ENCODE data around the gene MCC.

MCC gene

DNA sequence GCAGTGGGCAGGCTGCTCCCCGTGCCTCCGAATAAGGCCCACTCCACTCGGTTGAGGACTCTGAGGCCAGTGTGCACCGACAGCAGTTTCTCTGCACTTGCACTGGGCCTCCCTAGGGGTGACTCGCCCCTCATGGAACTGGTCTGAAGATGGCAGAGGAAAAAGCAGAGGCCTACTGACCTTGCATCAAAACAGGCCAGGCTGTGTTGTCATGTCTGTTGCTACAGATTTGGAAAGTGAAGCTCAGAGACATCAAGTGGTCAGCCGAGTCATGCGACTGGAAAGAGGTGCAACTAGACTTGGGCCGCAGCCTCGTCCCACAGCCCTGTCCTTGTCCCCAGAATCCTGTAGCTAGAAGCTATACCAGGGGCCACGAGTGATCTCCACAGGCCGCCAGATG lies 433.4 kb downstream of the MCC start:
- Histone ChIP-seq H3K9me3 (ENCODE audit: control insufficient read depth, low read length) (no peaks in the 10 kb centered on the region), H3K36me3 (ENCODE audit: control insufficient read depth, insufficient read depth, low read length) (no peaks in the 10 kb centered on the region), H3K27me3 (ENCODE audit: control insufficient read depth, insufficient read depth, low read length, poor library complexity, severe bottlenecking) (no peaks in the 10 kb centered on the region), H3K27ac (ENCODE audit: insufficient read depth, low read depth, low read length, poor library complexity, severe bottlenecking) (no peak overlapping the region), H3K4me1 (ENCODE audit: control insufficient read depth, insufficient read depth, low read length) (peaks cover 21% of the 10 kb centered on the region), H3K4me3 (ENCODE audit: insufficient read depth, low read depth, low read length) (no peak overlapping the region)
- 94 to 96% methylated on average over 11 of the region's 11 CpGs for WGBS, 2 experiments

DNA sequence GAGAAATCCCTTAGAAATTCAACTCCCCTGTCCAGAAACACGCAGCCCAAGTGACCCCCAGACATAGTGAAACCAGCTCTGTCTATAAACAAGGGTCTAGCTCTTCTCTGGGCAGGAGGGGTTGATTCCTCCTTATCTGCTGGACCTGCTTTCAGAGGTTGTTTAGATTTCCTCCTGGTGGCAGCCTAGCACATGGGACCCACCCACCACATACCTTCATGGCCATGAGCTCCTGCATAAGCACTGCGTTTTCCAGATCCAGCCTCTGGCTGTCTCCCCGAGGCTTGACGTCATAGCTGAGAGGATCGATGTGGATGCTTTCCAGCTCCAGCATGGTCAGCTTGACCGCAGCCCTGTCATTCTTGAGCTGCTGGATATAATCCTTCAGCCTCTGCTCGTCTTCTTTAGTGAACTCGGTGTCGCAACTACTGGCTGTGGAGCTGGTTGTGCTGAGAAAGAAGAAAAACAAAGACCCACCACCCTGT lies 434.7 kb downstream of the MCC start:
- H3K4me3 ChIP-seq (ENCODE audit: insufficient read depth, low read depth, low read length), result no peak overlapping the region
- H3K9me3 ChIP-seq (ENCODE audit: control insufficient read depth, low read length), result no peaks in the 10 kb centered on the region
- whole genome bisulfite sequencing, 2 experiments, result 93% methylated on average over 9 of the region's 9 CpGs
- no peaks in the 10 kb centered on the region for H3K27me3 ChIP-seq (ENCODE audit: control insufficient read depth, insufficient read depth, low read length, poor library complexity, severe bottlenecking)
- no peak overlapping the region for H3K27ac ChIP-seq (ENCODE audit: insufficient read depth, low read depth, low read length, poor library complexity, severe bottlenecking)
- peaks cover 8% of the 10 kb centered on the region for H3K4me1 ChIP-seq (ENCODE audit: control insufficient read depth, insufficient read depth, low read length)
- H3K36me3 ChIP-seq (ENCODE audit: control insufficient read depth, insufficient read depth, low read length), result no peaks in the 10 kb centered on the region

DNA sequence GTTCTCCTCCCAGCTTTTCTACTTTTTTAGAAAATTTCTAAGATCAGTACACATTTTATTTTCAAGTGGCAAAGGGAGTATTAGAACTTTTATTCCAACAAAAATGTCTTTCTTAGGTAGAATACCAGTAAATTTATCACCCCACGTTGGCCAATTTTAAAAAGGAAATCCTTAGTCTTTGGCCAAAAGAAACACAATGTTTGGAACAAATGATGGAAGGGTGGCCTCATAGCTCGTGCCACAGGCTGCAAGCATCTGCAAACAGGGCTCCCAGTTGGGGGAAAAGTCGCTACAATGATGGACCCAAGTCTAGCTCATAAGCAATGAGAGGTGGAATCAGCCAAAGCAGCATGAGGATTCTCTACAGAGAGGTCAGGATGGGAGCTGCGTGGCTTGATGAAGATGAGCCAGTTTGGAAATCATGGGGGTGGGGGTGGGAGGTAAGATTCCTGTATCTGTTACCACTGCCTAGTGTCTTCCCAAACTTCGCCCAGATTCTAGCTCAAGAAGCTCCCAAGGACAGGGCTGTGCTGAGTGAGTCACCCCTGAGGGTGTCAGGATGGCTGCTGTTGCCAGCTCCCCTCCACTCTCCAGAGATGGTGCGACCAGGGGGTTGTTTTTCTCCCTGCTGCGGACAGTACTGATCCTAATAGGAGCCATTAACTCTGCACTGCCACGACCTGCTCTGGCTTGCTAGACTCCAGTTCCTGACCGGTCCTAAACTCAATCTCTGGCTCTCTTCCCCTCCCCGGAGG lies 436.0 kb downstream of the MCC start:
- Histone ChIP-seq H3K27ac (ENCODE audit: insufficient read depth, low read depth, low read length, poor library complexity, severe bottlenecking) (no peak overlapping the region), H3K9me3 (ENCODE audit: control insufficient read depth, low read length) (no peaks in the 10 kb centered on the region), H3K36me3 (ENCODE audit: control insufficient read depth, insufficient read depth, low read length) (no peaks in the 10 kb centered on the region), H3K4me3 (ENCODE audit: insufficient read depth, low read depth, low read length) (no peak overlapping the region), H3K27me3 (ENCODE audit: control insufficient read depth, insufficient read depth, low read length, poor library complexity, severe bottlenecking) (no peaks in the 10 kb centered on the region), H3K4me1 (ENCODE audit: control insufficient read depth, insufficient read depth, low read length) (peaks cover 3% of the 10 kb centered on the region)
- 93 to 94% methylated on average over 10 of the region's 10 CpGs for WGBS, 2 experiments

DNA sequence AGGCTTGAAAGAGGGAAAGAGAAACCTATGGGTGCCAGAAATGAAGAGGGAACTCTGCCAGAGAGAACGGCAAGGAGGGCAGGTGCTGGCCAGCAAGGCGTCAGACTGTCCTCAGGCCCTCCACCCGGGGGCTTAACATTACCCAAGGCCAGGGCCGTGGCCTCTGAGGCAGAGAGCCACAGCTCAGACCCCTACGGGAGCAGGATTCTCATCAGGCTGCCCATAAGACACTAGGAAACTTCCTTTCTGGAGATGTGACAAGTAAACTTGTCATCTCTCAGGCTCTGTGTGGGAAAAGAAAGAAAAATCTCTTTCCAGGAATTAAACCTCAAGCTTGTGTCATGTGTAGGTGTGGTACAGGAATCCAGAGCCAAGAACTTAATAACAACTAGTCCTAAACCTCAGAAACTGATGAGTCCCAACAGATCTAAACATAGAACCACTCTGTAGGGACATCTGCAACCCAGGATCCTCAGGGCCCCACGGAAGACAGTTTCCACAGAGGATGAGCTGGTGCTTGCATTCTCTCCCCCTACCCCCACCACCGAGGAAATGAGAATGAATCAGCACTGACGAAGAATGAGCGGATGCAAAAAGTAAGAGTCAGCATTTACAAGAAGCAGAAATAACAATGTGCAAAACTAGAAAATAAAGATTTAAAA lies 437.4 kb downstream of the MCC start:
- H3K27ac ChIP-seq (ENCODE audit: insufficient read depth, low read depth, low read length, poor library complexity, severe bottlenecking), result no peak overlapping the region
- no peak overlapping the region for H3K4me3 ChIP-seq (ENCODE audit: insufficient read depth, low read depth, low read length)
- no peaks in the 10 kb centered on the region for H3K9me3 ChIP-seq (ENCODE audit: control insufficient read depth, low read length)
- 85% methylated on average over 9 of the region's 9 CpGs for WGBS, 2 experiments
- H3K27me3 ChIP-seq (ENCODE audit: control insufficient read depth, insufficient read depth, low read length, poor library complexity, severe bottlenecking), result no peaks in the 10 kb centered on the region
- H3K36me3 ChIP-seq (ENCODE audit: control insufficient read depth, insufficient read depth, low read length), result no peaks in the 10 kb centered on the region
- no peaks in the 10 kb centered on the region for H3K4me1 ChIP-seq (ENCODE audit: control insufficient read depth, insufficient read depth, low read length)

DNA sequence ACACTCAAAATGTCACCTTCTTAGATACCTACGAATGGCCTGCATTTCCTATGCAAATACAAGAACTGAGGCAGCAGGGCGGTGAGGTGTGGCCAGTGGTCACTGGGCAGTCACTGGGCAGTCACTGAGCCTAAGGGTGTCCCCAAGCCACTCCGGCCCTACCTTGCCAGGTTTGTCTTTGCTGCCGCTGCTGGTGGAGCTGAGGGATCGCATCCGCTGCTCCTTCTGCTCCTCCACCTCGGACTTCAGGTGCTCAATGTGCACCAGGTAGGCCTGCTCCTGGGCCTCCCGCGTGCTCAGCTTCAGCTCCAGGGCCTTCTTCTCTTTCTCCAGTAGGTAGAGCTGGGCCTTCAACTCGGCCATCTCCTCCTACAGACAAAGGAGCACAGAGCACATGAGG lies 439.3 kb downstream of the MCC start:
- Histone ChIP-seq H3K27ac (ENCODE audit: insufficient read depth, low read depth, low read length, poor library complexity, severe bottlenecking) (no peak overlapping the region), H3K4me1 (ENCODE audit: control insufficient read depth, insufficient read depth, low read length) (no peaks in the 10 kb centered on the region), H3K27me3 (ENCODE audit: control insufficient read depth, insufficient read depth, low read length, poor library complexity, severe bottlenecking) (no peaks in the 10 kb centered on the region), H3K4me3 (ENCODE audit: insufficient read depth, low read depth, low read length) (no peak overlapping the region), H3K36me3 (ENCODE audit: control insufficient read depth, insufficient read depth, low read length) (no peaks in the 10 kb centered on the region), H3K9me3 (ENCODE audit: control insufficient read depth, low read length) (no peaks in the 10 kb centered on the region)
- 93 to 95% methylated on average over 10 of the region's 10 CpGs for WGBS, 2 experiments

DNA sequence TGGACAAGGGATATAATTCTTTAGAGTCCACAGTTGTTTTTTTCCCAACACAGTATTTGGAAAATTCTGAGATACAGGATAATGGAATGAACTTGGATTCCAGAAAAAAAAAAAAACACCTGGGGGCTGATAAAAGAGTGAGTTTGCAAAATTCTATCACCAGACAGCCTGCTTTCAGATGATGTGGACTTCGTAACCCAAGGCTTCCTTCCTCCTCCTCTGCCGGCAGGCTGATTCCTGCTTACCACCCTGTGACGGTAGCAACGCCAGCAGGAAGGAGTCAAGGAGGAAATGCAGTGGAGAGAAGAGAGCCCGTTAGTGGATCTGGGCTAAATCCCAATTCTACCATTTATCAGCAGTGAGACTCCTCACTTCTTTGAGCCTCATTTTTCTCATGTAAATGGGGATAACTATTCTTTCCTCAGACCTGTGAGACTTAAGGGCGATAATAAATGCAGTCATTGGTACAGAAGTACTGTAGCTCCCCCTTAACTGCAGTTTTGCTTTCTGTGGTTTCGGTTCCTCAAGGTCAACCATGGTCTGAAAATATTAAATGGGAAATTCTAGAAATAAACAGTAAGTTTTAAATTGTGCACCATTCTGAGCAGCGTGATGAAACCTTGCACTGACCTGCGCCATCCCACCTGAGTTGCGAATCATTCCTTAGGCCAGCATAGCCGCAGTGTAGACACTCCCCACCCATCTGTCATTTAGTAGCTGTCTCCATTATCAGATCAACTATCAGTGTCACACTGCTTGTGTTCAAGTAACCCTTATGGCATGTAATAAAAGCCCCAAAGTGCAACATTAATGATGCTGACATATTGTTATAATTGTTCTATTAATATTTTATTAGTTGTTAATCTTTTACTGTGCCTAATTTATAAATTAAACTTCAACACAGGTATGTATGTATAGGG lies 440.3 kb downstream of the MCC start:
- no peaks in the 10 kb centered on the region for H3K36me3 ChIP-seq (ENCODE audit: control insufficient read depth, insufficient read depth, low read length)
- H3K4me3 ChIP-seq (ENCODE audit: insufficient read depth, low read depth, low read length), result no peak overlapping the region
- WGBS, 2 experiments, result 92 to 95% methylated on average over 8 to 11 of the region's 11 CpGs
- no peaks in the 10 kb centered on the region for H3K27me3 ChIP-seq (ENCODE audit: control insufficient read depth, insufficient read depth, low read length, poor library complexity, severe bottlenecking)
- H3K4me1 ChIP-seq (ENCODE audit: control insufficient read depth, insufficient read depth, low read length), result no peaks in the 10 kb centered on the region
- H3K9me3 ChIP-seq (ENCODE audit: control insufficient read depth, low read length), result no peaks in the 10 kb centered on the region
- H3K27ac ChIP-seq (ENCODE audit: insufficient read depth, low read depth, low read length, poor library complexity, severe bottlenecking), result no peak overlapping the region

DNA sequence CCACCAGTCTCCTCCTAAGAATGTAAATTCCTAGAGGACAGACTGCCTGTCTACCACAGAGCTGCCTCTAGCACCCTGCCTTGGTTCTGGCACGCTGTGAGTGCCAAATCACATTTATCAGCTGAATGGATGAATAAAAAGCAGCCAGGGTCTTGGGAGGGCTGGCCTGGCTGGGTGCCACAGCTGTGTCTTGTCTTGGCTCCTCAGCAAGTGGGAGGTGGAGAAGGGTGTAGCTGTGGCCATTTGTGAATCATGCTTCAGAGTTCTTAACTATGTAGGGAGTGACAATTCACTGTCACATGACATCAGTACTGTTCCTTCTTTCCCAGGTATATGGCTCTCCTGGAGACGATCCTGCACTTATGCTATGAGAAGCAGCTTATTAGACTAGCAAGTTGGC lies 441.0 kb downstream of the MCC start:
- WGBS, 2 experiments, result 95 to 96% methylated on average over 2 of the region's 2 CpGs
- H3K4me3 ChIP-seq (ENCODE audit: insufficient read depth, low read depth, low read length), result no peak overlapping the region
- H3K27me3 ChIP-seq (ENCODE audit: control insufficient read depth, insufficient read depth, low read length, poor library complexity, severe bottlenecking), result no peaks in the 10 kb centered on the region
- no peak overlapping the region for H3K27ac ChIP-seq (ENCODE audit: insufficient read depth, low read depth, low read length, poor library complexity, severe bottlenecking)
- H3K9me3 ChIP-seq (ENCODE audit: control insufficient read depth, low read length), result no peaks in the 10 kb centered on the region
- H3K4me1 ChIP-seq (ENCODE audit: control insufficient read depth, insufficient read depth, low read length), result no peaks in the 10 kb centered on the region
- no peaks in the 10 kb centered on the region for H3K36me3 ChIP-seq (ENCODE audit: control insufficient read depth, insufficient read depth, low read length)

DNA sequence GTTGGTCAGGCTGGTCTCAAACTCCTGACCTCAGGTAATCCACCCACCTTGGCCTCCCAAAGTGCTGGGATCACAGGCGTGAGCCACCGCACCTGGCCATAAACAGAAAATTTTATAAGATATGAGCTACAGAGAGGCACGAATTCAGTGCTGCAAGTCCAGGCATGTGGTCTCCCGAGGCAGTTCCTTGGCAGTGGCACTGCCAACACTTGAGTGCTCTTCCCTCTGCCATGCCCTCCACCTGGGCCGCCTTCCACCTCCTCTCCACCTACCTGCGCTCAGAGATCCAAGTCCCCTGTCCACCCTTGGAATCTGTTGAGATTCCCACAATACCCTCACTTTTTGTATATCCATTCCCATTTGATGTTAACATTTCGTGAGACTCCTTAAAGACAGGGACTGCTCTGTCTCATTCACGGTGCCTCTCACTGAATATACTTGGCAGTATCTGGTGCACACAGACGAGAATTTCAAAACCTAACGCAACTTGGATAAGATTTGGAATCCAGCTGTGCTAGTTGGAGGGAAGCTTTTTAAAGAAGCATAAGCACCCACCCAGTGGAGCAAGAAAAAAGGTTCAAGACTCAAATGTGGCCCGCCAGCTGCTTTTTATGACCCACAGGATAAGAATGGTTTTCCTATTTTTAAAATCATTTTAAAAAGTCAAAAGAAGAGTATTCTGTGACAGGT lies 443.3 kb downstream of the MCC start:
- no peaks in the 10 kb centered on the region for H3K27me3 ChIP-seq (ENCODE audit: control insufficient read depth, insufficient read depth, low read length, poor library complexity, severe bottlenecking)
- no peak overlapping the region for H3K27ac ChIP-seq (ENCODE audit: insufficient read depth, low read depth, low read length, poor library complexity, severe bottlenecking)
- no peaks in the 10 kb centered on the region for H3K36me3 ChIP-seq (ENCODE audit: control insufficient read depth, insufficient read depth, low read length)
- H3K4me3 ChIP-seq (ENCODE audit: insufficient read depth, low read depth, low read length), result no peak overlapping the region
- 94 to 96% methylated on average over 11 of the region's 11 CpGs for WGBS, 2 experiments
- H3K4me1 ChIP-seq (ENCODE audit: control insufficient read depth, insufficient read depth, low read length), result no peaks in the 10 kb centered on the region
- H3K9me3 ChIP-seq (ENCODE audit: control insufficient read depth, low read length), result no peaks in the 10 kb centered on the region

DNA sequence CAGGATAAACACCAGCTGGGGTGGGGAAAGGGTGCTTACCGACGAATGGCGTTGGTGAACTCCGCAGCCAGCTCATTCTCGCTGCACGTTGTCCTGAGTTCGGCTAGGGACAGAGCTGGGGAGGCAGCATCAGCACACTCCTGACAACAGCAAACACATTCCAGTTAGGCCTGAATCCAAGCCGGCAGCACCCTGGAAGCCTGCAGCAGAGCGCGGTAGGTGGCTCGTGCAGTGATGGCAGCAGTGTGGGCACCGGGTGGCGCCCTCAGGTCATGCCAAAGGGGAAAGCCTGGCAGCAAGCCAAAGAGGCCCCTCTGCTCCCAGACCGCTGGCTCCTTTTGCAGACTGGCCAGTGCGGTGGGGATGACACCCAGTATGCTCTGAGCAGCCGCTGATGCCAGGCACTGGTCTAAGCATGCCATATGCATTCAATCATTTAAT lies 444.7 kb downstream of the MCC start:
- Histone ChIP-seq H3K9me3 (ENCODE audit: control insufficient read depth, low read length) (no peaks in the 10 kb centered on the region), H3K27me3 (ENCODE audit: control insufficient read depth, insufficient read depth, low read length, poor library complexity, severe bottlenecking) (no peaks in the 10 kb centered on the region), H3K4me3 (ENCODE audit: insufficient read depth, low read depth, low read length) (no peak overlapping the region), H3K4me1 (ENCODE audit: control insufficient read depth, insufficient read depth, low read length) (no peaks in the 10 kb centered on the region), H3K27ac (ENCODE audit: insufficient read depth, low read depth, low read length, poor library complexity, severe bottlenecking) (no peak overlapping the region), H3K36me3 (ENCODE audit: control insufficient read depth, insufficient read depth, low read length) (no peaks in the 10 kb centered on the region)
- 84 to 86% methylated on average over 16 of the region's 16 CpGs for WGBS, 2 experiments

All from ectodermal cell (in vitro differentiated cells).